GM19351 (cell line): ENCODE data around the gene CRTAC1.

ENCODE experiments used
- ATAC-seq: cut with Tn5 transposase; IDR thresholded peaks from one replicate; pipeline ENCODE4 v1.9.1; 2021; ENCODE audit warnings: mild to moderate bottlenecking, moderate library complexity; ENCODE audit not compliant: unreplicated experiment

CRTAC1 gene

DNA sequence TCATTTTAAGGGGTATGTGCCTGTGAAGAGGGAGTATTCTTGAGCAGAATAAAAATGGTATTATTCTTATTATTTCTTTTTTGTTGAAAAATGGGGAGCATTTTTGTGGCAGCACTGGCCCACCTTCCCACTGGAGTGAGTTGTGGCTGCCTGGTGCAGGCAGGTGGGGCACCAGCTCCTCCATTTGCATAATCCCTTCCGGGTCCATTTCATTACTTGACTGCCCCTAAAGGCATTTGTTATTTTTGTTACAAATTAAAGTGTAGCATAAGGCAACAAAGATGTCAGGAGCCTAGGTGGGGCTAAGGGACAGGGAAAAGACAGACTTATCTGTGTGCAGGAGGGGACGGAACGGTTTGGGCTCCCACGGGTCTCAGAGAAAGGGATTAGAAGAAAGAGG is 154.0 kb downstream of the CRTAC1 start:
- ATAC-seq, result no peak

DNA sequence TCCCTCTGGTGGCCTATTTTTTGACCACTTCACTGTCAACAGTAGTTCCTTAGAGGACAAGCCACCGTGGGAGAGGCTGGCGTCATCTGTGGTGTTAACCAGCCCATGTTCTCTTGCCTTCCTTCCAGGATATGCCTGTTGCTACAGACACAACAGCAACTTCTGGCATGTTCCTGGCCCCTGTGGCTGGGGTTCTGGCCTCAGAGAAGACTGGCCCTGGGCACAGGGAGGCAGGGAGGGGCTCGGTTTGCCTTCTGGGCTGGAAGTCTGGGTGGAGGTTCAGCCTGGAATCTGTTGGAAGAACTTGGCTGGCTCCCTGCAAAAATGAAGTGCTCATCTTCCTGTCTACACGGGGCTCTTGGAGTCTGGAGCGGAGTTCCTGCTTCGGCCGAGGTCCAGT is 155.0 kb downstream of the CRTAC1 start:
- ATAC-seq, result no peak

DNA sequence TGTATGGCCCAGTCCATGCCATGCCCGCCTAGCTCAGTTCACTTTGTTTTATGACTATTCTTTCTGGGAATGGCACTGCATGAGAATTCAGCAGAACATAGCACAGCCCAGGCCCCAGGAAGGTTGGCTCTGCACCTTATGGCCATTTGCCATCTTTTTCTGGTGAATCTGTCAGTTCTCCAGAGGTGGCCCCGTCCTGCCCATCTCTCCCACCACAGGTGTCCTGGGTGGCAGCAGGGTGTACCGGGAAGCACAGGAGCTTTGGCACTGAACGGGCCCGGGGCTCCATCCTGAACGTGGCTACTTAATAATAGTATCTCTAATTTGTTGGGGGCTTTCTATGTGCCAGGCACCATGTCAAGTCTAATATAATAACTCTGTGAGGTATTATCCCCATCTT is 156.1 kb downstream of the CRTAC1 start:
- no peak for ATAC-seq

DNA sequence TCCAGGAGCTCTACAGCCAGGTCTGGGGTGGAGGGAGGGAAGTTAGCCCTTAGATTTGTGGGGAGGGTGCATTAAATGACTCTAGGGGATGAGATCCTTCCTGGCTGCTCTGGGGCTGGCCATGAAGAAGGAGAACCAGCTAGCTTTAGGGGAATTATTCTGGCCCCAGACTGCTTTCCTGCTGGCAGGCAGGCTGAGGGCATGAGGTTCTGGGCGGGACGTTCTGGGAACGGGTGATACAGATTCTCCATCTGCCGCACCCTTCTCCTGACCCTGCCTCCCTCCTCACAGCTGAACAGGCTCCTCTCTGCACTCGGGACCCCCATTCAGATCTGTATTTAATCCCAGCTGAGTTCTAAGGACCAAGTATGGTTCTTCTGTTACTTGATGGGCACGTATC is 156.9 kb downstream of the CRTAC1 start:
- no peak for ATAC-seq

DNA sequence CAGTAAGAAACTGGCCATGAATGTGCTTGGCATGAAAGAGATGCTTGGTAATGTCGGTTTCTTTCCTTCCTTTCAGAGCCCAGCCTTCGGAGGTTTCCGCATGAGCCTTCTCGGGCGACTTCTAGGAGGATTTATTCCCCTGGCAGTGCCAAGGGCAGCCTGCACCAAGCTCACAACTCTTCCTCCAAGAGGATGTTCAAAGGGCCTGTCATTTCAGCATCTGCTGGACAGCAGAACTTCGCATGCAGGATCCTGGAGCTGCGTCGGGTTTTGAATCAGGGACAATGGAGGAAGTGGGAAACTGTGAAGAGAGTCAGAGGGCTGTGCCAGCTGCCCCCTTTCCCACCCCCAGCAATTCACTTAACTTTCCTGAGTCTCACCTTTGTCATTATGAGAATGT is 159.4 kb downstream of the CRTAC1 start:
- ATAC-seq, result no peak

DNA sequence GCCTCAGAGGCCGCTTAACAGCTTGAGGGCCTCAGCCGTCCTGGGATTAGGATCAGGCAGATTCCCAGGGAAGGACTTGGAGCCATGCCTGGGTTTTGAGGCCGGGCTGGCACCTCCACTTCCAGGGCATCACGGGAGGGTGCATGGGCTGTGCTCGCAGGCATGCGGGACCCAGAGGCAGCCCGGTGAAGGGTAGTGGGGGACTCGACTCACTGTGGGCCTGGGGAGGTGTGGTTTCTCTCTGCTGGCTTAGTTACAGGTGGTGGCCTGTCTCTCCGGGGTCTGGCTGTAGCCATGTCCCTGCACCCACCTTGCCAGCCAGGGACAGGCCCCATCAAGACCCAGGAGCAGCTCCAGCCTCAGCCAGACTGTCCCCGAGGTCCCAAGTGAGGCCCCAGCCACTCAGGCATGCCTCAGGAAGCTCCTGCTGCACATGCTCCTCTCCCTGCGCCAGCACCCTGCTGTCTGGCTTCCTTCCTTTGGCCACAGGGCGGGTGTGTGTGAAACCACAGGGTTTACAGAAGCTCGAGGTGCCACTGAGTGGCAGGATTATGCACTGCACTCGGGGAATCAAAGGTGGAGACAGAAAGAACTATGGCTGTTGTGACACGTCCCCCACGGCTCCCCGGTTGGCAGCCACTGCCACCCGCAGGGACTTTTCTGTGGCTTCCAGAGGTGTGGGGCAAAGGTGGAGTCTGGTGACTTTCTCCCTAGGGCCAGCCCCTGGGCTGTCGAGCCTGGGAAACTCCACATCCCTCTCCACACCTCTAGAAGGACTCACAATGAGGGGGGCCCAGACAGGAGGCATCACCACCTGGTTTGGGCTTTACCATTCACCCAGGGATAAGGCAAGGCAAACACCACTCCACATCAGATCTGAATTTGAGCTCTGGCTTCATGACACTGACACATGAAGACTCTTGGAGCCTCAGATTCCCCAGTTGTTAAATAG is 161.1 kb downstream of the CRTAC1 start:
- peak; percentile 99 for ATAC-seq

DNA sequence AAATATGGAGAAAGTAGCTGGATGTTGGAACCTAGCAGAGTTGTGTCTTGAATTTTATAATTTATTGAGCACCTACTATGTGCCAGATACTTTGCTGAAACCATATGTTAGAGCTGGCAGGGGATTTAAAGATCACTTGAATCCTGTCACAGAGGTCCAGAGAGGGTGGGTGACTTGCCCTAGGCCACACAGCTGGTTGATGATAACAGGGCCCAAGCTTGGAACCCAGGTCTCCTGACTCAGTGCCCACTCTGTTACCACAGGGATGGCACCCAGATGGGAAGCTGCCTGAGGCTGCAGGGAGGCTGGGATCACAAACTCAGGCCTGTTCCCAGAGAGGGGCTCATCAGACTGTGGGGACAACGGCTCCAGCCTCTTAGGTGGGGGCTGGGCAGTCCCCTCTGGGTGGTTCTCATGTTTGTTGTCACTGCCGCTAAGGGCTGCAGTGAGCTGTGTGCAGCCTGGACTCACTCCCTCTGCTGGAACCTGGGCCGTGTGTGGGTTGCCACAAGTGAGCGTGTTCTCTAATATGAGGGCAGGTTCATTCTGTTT is 162.2 kb downstream of the CRTAC1 start:
- ATAC-seq, result no peak

DNA sequence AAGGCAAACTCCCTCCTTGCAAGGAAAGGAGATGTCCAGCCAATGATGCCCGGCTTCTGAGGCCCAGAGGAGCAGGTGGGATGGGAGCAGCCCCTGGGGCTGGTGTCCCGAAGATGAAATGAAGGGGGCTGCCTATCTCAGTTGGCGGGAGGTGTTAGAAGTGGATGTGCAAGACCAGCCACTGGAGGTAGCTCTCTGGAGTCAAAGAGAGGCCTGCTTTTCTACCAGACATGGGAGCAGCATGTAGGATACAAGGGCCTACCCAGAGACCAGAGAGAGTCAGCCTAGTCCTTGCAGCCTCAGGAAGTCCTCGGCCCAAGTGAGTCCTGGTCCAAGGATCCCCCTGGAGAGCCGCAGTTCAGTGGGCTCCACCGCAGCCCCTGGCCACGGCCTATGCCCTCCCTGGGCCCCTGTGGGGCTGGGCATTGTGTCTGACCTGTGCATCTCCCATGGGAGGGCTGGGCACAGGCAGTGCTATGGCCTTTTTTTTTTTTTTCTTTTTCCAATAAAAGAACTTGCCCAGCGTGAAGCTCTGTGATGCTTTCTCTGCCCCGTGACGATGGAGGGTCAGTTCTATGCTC is 163.1 kb downstream of the CRTAC1 start:
- no peak for ATAC-seq

DNA sequence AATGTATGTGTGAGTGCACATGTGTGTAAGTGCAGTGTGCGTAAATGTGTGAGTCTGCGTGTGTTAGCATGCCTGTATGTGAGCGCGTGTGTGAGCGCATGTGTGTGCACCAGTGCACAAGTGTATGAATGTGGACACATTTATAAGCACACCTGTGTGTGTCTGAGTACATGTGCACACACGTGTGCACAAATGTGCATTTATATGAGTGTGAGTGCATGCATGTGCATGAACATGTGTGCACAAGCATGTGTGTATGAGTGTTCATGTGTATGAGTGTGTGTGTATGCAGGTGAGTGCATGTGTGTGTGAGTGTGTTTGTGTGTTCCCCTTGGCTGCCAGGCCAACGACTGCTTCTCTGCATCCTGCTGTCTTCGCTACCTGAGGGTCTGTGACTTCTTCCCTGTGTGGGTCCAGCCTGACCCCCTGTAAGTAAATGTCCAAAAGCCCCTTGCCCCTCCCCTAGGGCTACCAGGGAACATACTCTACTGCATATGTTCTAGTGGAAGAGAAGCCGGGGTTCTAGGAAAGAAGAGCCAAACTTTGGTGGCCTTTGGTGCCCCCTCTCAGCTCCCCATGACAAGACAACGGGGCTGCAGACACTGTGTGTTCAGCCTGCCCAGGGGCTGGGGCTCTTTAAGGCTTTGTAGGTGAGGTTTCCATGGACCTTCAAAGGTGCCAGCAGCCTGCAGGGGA is 163.7 kb downstream of the CRTAC1 start:
- ATAC-seq, result no peak

DNA sequence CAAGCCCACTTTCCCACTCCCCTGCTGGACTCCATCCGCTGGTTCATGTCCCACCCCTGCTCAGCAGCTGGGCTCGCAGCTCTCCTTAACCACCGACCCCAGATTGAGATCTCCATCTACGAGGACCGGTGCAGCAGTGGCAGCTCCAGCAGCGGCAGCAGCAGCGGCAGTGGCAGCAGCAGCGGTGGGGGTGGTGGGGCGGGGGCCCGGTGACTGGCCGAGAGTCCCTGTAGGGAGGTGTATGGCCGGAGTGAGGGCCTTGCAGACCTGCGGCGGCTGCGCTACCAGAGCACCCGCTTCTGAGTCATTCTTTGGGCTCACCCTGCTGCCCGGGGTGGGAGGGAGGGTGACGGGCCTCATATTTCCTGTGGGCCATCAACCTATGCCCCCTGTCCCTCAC is 164.9 kb downstream of the CRTAC1 start:
- ATAC-seq, result no peak

DNA sequence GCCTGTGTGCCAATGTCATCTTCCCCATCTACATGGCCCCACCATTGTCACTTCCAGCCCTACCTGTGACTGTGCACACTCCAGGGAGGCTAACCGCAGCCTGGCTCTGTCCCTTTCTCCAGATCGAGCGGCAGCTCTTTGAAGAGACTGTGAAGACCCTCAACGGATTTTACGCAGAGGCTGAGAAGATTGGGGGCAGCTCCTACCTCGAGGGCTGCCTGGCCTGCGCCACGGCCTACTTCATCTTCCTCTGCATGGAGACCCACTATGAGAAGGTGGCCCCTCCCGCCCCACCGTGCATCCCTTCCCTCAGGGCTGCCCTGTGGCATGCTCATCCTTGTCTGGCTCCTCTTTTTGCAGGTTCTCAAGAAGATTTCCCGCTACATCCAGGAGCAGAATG is 166.6 kb downstream of the CRTAC1 start:
- ATAC-seq, result no peak

DNA sequence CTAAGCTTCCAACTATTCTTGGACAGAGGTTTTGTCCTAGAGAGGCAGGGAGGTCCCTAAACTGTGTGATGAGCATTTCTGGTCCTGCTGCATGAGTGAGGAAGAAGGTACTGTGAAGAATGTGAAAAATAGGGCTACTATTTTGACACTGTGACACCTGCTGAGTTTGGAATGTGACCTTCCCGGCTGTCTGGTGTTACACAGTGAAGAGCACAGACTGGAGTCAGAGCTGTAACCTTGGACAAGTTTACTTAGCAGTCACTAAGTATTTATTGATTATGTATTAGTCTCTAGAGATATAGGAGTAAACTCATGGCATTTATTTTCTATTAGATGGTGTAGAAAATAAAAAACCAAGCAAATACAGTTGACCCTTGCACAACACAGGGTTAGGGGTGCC is 168.5 kb downstream of the CRTAC1 start:
- ATAC-seq, result no peak

DNA sequence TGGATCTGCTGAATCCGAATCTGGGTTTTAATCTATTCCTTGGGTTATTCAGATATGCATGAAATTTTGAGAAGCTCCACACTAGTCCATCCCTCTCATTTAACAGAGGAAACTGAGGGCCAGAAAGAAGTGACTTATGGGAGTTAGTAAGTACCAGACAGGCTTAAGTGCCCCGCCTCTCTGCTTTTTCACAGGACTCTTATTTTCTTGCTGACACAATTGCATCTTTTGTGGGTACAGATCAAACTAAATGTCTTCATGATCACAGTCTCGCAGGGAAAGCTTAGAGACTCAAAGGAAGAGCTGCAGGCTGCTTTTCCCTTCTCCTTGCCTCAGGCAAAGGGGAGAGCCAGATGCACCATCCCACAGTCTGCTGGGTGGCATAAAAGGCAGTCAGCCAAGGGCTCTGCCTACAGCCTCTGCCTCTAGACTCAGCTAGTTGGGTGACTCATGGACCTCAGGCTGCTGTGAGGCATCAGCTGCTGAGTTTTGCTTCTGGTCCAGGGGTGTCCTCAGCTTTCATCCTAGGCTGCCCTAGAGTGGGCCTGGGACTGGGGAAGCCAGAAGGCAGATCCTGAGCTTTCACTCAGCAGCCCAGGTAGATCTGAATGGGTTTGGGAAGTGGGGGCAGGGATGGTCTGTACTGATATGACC is 169.2 kb downstream of the CRTAC1 start:
- no peak for ATAC-seq

DNA sequence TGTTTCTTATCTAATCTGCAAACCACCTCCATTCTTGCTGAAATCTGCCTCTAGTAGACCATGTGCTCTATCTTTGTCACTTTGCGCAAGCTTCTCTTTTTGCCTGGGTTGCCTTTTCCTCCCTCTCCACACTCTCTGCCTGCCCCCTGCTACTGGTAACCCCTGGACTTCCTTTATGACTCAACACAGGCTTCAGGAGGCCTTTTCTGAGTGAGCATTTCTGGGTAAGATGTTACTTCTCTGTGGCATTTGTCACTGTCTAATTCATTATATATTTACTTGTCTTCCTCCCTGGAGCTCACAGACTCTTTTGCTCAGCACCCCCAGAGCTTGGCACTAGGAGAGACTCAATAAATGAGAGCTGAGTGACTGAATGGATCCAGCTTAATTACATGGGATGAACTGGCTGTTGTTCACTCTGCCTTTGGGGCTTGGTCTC is 172.4 kb downstream of the CRTAC1 start:
- no peak for ATAC-seq

DNA sequence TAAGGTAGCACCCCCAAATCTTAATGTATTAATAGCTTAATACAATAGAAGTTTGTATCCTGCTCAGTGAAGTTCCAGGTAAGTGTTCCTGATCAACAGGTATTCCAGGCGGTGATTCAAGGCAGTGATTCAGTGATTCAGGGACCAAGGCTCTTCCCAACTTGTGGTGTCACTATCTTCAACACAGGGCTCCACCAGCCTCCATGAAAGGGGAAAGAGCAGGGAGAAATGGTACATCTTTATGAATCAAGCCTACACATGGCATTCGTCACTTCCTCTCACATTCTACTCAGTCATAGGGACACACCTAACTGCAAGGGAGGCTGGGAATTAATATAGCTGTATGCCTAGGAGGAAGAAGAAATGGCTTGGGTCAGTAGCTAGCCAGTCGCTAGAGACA is 175.7 kb downstream of the CRTAC1 start:
- no peak for ATAC-seq

DNA sequence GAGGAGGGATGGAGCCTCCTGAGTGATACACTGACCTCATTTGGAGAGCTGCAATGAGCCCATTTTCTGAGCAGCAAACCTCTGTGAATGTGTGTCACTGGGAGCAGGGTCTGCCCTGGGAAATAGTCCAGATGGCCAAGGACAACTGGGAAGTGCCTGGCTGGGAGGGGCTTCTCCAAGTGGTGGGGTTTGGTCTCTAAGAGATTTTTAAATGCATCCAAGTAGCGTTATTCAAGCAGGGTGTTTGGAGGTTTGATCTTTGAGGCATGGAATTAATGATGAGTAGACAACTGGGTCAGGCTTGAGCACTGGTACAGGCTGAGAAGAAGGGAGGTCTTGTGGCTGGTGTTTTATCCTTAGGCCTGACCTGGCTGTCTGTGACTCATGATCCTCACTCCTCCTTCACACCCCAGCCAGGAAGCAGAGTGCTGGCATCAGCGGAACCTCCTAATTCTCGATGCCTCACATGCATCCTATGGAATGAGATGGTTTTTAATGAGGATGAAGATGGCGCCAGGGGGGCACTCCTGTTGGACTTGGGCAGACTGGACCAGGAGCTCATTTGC is 177.5 kb downstream of the CRTAC1 start:
- no peak for ATAC-seq

DNA sequence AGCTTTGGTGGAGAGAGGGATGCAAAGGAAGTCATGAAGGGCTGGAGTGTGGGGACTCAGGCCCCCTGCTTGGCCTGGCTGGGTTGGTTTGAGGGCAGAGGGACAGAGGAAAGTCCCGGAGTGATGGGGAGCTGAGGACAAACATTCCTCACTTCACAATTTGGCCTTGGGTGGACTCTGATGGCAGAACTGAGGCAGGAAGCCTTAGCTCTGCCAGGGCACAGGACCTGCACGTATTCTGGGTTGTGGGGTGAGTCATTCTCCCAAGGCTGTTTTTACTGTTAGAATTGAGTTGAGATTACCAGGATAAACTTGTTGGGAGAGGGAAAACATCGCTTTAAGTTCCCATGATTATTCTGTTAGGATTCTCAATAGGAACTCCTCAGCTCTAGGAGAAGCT is 178.1 kb downstream of the CRTAC1 start:
- no peak for ATAC-seq

DNA sequence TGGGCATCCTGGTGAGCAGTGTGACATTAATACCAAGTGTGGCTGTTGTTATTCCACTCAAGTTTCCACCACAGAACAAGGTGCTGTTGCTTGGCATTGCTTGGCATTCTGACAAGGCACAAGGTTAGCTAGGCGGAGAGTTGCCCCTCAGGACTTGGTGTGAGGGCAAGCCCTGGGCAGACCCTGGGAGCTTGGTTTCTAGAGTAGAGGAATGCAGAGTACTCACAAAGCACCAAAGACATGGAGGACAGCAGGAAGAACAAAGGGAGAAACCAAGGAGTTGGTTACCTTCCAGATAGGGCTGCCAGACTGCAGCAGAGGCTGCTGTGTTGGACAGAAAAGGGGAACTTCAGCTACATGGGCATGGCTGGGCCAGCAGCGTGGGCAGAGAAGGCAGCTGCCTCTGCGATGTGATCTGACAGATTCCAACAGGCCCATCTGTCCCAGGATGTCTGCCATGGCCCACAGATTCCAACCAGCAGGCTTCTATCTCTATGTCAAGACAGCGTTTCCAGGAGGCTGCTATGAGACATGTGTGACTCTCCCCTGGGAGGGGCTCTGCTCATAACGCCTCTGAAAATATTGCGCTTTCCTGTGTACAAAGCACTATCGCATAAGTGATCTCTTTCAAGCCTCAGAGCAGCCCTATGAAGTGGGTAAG is 178.9 kb downstream of the CRTAC1 start:
- ATAC-seq, result no peak

DNA sequence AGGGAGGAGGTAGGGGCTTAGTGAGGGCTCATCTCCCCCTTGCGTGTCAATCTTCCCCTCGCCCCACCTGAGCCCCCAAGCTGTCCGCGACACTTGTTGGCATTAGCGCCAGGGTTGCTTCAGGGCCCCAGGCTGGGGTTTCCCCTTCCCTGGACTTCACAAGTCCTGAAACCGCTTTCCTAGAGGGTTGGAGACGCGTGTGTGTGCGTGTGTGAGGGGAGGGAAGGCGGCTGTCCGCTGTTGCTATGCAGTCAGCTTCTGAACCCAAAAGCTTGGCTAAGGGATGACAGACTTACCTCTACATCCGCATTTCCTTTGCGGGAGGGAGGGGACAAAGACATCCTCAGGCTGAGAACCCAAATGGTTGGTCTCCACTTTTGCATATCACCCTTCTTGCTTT is 180.0 kb downstream of the CRTAC1 start:
- ATAC-seq, result no peak

DNA sequence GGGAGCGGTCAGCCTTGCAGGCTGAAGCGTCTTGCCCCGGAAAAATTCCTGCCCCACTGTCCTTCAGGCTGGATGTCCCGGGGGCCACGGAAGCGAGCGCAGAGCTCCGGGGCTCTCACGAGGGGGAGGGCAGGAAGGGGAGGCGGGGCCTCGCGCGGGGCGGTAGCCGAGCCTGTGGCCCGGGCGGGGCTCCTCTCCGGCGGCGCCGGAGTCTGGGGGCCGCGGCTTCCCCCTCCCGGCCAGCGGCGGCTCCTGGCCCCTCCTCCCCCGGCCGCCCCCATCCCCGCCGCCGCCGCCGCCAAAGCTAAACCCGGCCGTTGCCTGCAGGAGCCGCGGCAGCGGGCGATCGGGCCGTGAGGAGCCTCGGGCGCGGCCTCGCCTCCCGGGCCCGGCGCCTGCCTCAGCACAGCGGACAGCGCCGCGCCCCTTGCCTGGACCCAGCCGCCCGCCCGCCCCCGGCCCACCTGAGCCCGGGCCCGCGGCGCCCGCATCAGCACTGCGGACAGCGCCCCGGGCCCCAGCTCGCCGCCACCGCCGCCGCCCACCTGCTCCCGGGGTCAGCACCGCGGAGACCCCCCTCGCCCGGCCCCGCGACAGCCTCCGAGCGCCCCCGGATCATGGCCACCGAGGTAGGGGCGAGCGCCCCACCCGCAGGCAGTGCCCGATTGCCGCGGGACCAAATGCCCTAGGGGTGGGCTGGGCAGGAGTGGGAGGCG is 180.6 kb downstream of the CRTAC1 start, which contains the start of gene GOLGA7B:
Gene GOLGA7B, plus strand, starts transcription at position 157 of the 716 bp plus-strand sequence. Its CDS starts 461 bp downstream, at position 618.
- no peak for ATAC-seq
